Loucy (cell line): ENCODE data around the gene PTCH2.

Experiments used
- EZH2phosphoT487 ChIP-seq: fragments of 200-600 bp; IDR thresholded peaks from 2 replicates; pipeline ENCODE4 v1.6.1; 2018; ENCODE audit warnings: antibody characterized with exemption, mild to moderate bottlenecking, moderate library complexity, borderline replicate concordance
- TF ChIP-seq, protein P1 (sequence below): fragments of 200-600 bp; sonication (generic); conservative IDR thresholded peaks from 2 replicates; pipeline ENCODE4 v1.5.1; 2014; ENCODE audit warnings: mild to moderate bottlenecking, antibody characterized with exemption, low read length

DNA sequence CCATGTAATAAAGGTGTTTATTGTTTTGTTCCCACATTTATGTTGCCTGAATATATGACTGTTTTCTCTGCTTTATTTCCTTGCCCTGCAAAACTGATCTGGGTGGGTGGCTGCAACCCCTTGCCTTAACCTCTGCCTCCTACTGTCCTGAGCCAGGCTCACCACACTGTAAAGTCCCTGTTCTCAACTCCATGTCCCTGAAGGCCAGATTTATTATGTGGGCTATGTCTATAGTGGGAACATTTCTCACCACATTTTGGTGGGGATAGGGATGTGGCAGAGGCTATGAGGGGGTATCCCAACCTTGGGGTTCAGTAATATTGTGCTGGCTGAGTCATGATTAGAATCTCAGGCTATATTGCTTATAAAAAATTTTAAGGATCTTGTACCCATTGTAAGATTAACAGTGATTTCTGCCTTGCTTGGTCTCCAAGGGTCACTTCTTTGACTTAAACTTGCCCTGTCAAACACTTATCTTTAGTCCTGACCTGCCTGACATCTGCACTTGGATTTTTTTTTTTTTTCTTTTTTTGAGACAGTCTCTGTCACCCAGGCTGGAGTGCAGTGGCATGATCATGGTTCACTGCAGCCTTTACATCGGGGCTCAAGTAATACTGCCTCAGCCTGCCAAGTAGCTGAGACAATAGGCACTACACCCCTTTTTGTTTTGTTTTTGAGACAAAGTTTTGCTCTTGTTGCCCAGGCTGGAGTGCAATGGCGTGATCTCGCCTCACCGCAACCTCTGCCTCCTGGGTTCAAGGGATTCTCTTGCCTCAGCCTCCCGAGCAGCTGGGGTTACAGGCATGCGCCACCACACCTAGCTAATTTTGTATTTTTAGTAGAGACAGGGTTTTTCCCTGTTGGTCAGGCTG lies 64.1 kb downstream of the PTCH2 start:
- TF ChIP-seq, protein P1, sequence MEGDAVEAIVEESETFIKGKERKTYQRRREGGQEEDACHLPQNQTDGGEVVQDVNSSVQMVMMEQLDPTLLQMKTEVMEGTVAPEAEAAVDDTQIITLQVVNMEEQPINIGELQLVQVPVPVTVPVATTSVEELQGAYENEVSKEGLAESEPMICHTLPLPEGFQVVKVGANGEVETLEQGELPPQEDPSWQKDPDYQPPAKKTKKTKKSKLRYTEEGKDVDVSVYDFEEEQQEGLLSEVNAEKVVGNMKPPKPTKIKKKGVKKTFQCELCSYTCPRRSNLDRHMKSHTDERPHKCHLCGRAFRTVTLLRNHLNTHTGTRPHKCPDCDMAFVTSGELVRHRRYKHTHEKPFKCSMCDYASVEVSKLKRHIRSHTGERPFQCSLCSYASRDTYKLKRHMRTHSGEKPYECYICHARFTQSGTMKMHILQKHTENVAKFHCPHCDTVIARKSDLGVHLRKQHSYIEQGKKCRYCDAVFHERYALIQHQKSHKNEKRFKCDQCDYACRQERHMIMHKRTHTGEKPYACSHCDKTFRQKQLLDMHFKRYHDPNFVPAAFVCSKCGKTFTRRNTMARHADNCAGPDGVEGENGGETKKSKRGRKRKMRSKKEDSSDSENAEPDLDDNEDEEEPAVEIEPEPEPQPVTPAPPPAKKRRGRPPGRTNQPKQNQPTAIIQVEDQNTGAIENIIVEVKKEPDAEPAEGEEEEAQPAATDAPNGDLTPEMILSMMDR, result no peak
- TF ChIP-seq EZH2phosphoT487, result no peak
